Measurements from ENCODE around the gene KAT7. TPM values are rescaled to one million over a fixed set of nuclear protein-coding genes. Genes with fewer than 3 reads are reported as not detected.

The KAT7 gene
- polyA plus RNA-seq, 3 donors, result 49.9 to 61.8 (median 52.5) TPM

- DNase-seq, result peak; percentile 49
Observed at GRCh38 chr17:49836111-49837030, 47.9 kb downstream of the KAT7 start.

GRCh38 chr17:49839455-49839854 is 51.0 kb downstream of the KAT7 start:
- no peak for DNase-seq

DNA sequence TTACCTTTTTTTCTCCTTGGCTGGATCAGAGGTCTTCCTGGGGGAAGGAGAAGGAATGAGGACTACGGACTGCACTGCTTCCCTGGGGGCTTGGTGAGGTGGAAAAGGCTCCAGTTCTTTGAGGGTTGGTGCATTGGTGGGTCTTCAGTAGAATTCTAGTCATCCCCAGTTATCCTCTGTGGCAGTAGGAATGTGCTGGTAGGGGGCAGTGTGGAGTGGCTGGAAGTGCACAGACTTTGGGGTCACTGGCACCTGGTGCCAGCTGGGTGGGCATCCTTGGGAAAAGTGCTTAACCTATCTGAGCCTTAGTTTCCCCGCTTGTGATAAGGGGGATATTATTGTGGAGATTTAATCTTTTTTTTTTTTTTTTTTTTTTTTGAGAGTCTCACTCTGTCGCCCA is 53.1 kb downstream of the KAT7 start:
- DNase-seq, result no peak

- DNase-seq, result no peak
Observed at GRCh38 chr17:49842371-49842770, 53.9 kb downstream of the KAT7 start.

- no peak for DNase-seq
Observed at GRCh38 chr17:49842846-49843245, 54.4 kb downstream of the KAT7 start.

- DNase-seq, result no peak
Observed at GRCh38 chr17:49843774-49844350, 55.4 kb downstream of the KAT7 start.

DNA sequence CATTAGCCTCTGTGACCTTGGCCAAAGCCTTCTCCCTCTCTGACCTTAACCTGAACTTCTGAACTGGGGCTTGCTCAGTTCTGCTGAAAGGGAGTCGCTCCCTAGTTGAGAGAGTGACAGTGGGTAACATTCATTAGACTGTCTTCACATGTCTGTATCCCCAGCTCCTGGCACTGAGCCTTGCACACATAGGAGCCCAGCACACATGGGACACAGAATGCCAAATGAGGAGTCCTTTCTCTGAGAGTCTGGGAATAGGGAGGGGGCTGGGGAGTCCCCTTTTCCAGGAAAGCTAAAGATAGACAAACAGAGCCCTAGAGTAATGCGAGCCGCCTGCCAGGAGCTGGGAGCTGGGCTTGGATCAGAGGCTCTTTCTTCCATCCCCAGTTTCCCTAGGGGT is 56.8 kb downstream of the KAT7 start:
- no peak for DNase-seq

DNA sequence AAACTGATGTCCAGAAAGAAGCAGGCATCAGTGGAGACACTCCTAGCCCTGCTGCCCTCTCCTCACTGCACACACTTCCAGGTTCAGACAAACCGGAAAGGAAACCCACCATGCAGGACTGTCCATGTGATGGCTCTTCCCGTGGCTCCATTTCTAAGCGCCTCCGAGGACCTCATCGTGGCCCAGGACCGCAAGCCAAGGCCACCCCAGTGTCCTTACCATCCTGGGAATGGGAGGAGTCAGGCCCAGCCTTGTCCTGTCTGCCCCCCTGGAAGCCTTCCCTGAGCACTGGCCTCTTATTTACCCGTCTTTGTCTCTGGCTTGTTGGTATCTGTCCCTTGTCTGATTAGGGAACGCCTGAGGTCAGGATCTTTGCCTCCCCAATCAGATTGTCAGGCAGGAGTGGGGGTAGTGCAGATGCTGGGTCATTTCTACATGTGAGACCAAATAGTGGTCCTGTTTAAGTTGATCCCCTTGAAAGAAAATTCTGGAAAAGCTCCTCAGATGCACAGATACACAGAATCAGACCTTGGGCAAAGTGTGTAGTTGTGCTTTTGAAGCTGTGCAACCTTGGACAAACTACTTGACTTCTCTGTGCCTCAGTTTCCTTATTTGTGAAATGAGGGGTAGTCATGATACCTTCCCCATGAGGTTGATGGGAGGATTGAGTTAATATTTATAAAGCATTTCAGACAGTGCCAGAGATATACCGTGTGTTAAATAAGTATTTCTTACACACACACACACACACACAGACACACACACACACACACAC is 58.6 kb downstream of the KAT7 start:
- no peak for DNase-seq

DNA sequence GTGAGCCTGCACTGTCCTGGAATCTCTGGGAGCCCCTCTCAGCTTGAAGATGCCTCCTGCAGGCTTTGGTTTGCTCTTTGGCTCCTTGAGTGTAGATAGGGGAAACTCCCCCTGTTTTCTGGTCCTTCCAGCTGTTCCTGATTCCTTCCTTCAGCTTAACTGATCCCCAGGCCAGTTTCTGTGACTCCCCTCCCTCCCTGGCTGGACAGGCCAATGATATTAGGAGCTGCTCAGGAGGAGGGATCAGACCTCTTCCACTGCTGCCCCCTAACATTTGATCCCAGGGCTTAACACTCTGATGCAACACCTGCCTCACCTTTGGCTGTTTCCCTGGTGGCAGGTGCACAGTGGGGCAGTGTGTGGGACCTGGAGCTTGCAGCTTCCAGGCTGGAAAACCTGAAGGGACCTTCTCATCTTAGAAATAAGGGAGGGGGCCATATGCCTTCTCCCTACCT is 59.6 kb downstream of the KAT7 start, which contains the start of gene TAC4:
Gene TAC4 (minus strand): TSS at position 51 of the 455 bp plus-strand sequence. CDS start 52 bp downstream, outside the sequence.
- DNase-seq, result no peak

- no peak for DNase-seq
Observed at GRCh38 chr17:49848739-49849138, 60.3 kb downstream of the KAT7 start.

DNA sequence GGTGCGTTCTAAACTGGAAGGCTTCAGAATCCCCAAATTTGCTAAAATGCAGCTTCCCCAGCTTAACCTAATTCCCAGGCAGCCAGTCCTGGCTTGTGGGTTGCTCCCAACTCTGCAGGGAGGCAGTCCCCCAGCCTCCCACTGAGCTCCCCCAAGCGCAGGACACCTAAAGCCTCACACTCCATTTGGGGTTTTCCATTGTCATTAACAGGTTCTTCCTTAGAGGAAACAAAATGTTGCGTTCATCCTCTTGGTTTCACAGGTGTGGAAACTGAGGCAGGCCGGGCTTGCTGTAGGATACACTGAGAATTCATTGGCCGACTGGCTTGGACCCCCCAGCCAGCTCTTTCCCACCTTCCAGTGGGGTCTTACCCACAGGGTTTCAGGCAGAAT is 61.7 kb downstream of the KAT7 start:
- DNase-seq, result no peak

- no peak for DNase-seq
Observed at GRCh38 chr17:49850772-49851386, 62.4 kb downstream of the KAT7 start.

DNA sequence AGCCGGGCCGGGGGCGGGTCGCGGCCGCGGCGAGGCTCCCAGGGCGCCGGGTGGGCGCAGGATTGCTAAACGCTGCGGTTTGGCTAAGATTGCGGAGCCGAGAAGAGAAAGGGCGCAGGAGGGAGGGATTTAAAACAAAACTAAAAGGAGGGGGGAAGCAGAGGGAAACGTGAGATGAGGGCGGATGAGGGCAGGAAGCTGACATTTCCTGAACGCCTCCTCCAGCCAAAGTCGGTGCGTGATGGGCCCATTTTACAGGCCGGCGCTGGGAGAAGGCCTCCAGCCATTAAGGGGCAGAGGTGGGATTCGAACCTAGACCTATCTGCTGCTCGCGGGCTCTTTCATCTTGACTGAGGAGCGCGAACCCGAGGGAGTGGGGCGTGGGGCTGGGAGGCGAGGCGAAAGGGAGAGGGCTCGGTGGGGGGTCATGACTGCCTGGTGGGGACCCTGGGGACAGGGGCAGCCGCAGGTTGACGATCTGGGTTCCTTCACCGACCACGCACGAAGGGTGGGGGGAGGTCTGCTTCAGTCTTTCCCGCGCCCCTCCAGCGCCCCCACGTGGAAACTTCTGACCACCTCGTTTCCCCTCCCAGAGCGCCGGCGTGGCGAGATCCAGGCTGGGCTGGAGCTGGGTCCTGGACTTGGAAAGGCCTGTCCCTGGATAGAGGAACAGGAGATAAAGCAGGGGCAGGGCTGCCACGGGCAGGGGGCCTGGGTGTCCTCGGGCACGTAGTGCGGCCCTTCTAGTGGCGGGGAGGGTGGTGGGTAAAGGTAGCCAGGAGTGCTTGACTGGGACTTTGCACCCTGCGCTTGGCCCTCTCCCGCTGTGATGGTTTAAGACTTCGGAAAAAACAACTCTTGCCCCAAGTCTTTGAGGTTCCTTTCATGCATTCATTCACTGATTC is 63.2 kb downstream of the KAT7 start:
- peak; percentile 65 for DNase-seq

- no peak for DNase-seq
Observed at GRCh38 chr17:49853470-49854015, 65.1 kb downstream of the KAT7 start.

DNA sequence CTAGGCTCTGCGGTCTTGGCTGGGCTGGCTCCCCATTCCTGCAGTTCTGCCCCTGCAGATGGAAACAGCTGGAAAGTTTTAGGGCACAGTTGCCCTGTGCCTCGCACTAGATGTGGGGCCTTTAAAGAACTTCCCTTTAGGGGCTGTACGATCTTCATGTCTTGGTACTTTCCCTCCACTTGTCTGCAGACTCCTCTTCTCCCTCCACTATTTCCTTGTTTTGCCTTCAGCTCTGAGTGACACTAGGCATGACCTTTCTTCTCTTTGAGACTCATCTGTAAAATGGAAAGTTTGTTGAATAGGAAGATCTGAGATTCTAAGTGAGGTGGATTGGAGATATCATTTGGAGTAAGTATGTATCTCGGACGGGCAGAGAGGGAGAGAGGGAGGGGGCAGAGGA is 65.6 kb downstream of the KAT7 start:
- no peak for DNase-seq

GRCh38 chr17:49858796-49859195 is 70.3 kb downstream of the KAT7 start:
- no peak for DNase-seq

GRCh38 chr17:49859991-49860953 is 71.8 kb downstream of the KAT7 start:
- DNase-seq, result no peak

DNA sequence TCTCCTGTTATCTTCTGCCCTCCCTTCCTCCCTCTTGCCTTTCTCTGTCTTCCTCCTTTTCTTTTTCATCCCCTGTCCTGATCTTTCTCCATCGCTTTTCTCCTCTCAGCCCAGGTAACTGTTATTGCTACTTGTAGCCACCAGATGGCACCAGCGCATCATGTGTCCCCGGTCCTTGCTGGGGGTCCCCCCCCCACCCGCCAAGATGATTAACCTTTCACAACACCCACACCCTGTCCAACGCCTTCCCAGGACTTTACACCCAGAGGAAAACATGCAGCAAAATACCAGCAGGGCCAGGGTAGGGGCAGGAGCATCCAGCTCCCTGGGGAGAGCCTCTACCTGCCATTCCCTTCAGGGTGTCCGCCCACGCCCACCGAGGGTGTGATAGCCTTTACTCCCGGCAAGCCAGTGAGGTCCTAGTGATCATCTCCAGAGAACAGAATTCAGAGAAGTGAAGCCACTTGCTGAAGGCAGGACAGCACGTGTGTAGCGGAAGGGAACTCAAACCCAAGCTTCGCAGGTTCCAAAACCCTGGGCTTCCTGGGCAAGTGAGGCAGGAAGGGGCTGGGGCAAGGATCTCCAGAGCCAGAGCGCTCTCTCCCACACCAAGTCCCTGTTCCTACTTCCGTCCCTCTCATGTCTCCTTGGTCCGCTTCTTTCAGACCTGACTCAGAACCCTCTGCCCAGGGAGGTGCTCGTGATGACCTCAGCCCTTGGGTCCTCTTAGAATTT is 72.8 kb downstream of the KAT7 start:
- DNase-seq, result no peak
